ENCODE results near the gene FOXP2. TPM values are rescaled to one million over a fixed set of nuclear protein-coding genes. Genes with fewer than 3 reads are reported as not detected.

Gene FOXP2
- total RNA-seq, 1 donor from 2014 or later, result 12.1 TPM

GRCh38 chr7:114405427-114405826, 9.2 kb upstream of the FOXP2 start:
- H3K27ac Mint-ChIP-seq (ENCODE audit: unreplicated experiment), result no peak overlapping the region
- H3K36me3 Mint-ChIP-seq (ENCODE audit: low read depth), result no peaks in the 10 kb centered on the region
- no peaks in the 10 kb centered on the region for H3K27me3 Mint-ChIP-seq (ENCODE audit: low read depth)
- no peaks in the 10 kb centered on the region for H3K4me1 Mint-ChIP-seq (ENCODE audit: low read depth)
- no peaks in the 10 kb centered on the region for H3K9me3 Mint-ChIP-seq (ENCODE audit: low read depth)
- no peak for DNase-seq (ENCODE audit: low spot score)
- no peak overlapping the region for H3K4me3 Mint-ChIP-seq (ENCODE audit: unreplicated experiment)
- TF ChIP-seq CTCF (IDR thresholded peaks at IDR 0.05), result peak; percentile 85

- H3K9me3 Mint-ChIP-seq (ENCODE audit: low read depth), result no peaks in the 10 kb centered on the region
- no peaks in the 10 kb centered on the region for H3K27me3 Mint-ChIP-seq (ENCODE audit: low read depth)
- no peak for DNase-seq (ENCODE audit: low spot score)
- peaks cover 3% of the 10 kb centered on the region for H3K4me1 Mint-ChIP-seq (ENCODE audit: low read depth)
- no peak overlapping the region for H3K4me3 Mint-ChIP-seq (ENCODE audit: unreplicated experiment)
- no peak for TF ChIP-seq CTCF (IDR thresholded peaks at IDR 0.05)
- H3K27ac Mint-ChIP-seq (ENCODE audit: unreplicated experiment), result no peak overlapping the region
- no peaks in the 10 kb centered on the region for H3K36me3 Mint-ChIP-seq (ENCODE audit: low read depth)
Measured at GRCh38 chr7:114409750-114410149, 4.9 kb upstream of the FOXP2 start.

GRCh38 chr7:114412548-114412947, 2.1 kb upstream of the FOXP2 start:
- Mint-ChIP-seq H3K36me3 (ENCODE audit: low read depth) (no peaks in the 10 kb centered on the region), H3K27me3 (ENCODE audit: low read depth) (no peaks in the 10 kb centered on the region), H3K4me3 (ENCODE audit: unreplicated experiment) (no peak overlapping the region), H3K9me3 (ENCODE audit: low read depth) (no peaks in the 10 kb centered on the region), H3K4me1 (ENCODE audit: low read depth) (peaks cover 3% of the 10 kb centered on the region), H3K27ac (ENCODE audit: unreplicated experiment) (no peak overlapping the region)
- TF ChIP-seq CTCF (IDR thresholded peaks at IDR 0.05), result no peak
- no peak for DNase-seq (ENCODE audit: low spot score)

- Mint-ChIP-seq H3K27ac (ENCODE audit: unreplicated experiment) (no peak overlapping the region), H3K36me3 (ENCODE audit: low read depth) (no peaks in the 10 kb centered on the region), H3K4me3 (ENCODE audit: unreplicated experiment) (no peak overlapping the region), H3K9me3 (ENCODE audit: low read depth) (no peaks in the 10 kb centered on the region), H3K4me1 (ENCODE audit: low read depth) (peaks cover 11% of the 10 kb centered on the region), H3K27me3 (ENCODE audit: low read depth) (no peaks in the 10 kb centered on the region)
- no peak for TF ChIP-seq CTCF (IDR thresholded peaks at IDR 0.05)
- no peak for DNase-seq (ENCODE audit: low spot score)
Measured at GRCh38 chr7:114413761-114414155, 857 bp upstream of the FOXP2 start.

- Mint-ChIP-seq H3K27me3 (ENCODE audit: low read depth) (no peaks in the 10 kb centered on the region), H3K4me1 (ENCODE audit: low read depth) (peaks cover 24% of the 10 kb centered on the region), H3K9me3 (ENCODE audit: low read depth) (no peaks in the 10 kb centered on the region), H3K36me3 (ENCODE audit: low read depth) (no peaks in the 10 kb centered on the region), H3K27ac (ENCODE audit: unreplicated experiment) (no peak overlapping the region), H3K4me3 (ENCODE audit: unreplicated experiment) (no peak overlapping the region)
- DNase-seq (ENCODE audit: low spot score), result no peak
- no peak for TF ChIP-seq CTCF (IDR thresholded peaks at IDR 0.05)
Measured at GRCh38 chr7:114415064-114415989, 712 bp downstream of the FOXP2 start.

Data from chondrocyte (in vitro differentiated cells).